NT2/D1 (cell line): Measurements from ENCODE around the gene EGFLAM.

Experiments
- SUZ12 ChIP-seq: IDR thresholded peaks from 2 replicates; pipeline ENCODE4 v1.6.1; 2011; ENCODE audit not compliant: insufficient read length, insufficient read depth; ENCODE audit errors: extremely low read depth
- YY1 ChIP-seq: IDR thresholded peaks from 2 replicates; pipeline ENCODE4 v1.6.1; 2011; ENCODE audit not compliant: insufficient read length, insufficient read depth
- ZNF274 ChIP-seq: IDR thresholded peaks from 2 replicates; pipeline ENCODE4 v1.6.1; 2011; ENCODE audit warnings: mild to moderate bottlenecking, low read depth, low read length

- no peak for TF ChIP-seq ZNF274
- TF ChIP-seq YY1 = no peak
- no peak for TF ChIP-seq SUZ12
Measured at GRCh38 chr5:38376404-38376803, 118.0 kb downstream of the EGFLAM start.
